ENCODE data around the gene MOAP1. TPM values are rescaled to one million over a fixed set of nuclear protein-coding genes. Genes with fewer than 3 reads are reported as not detected.
A peak's percentile ranks its signal among the peaks of the same experiment; 100 is the strongest.
"Not testable (repeated sequence)": the region's sequence is repeated elsewhere in the genome, so short reads cannot be mapped to it uniquely, and the experiment has no call there.

MOAP1 gene
- total and polyA plus RNA-seq, 3 donors from 2014 or later = 22.4 to 25.5 (median 22.6) TPM

DNA sequence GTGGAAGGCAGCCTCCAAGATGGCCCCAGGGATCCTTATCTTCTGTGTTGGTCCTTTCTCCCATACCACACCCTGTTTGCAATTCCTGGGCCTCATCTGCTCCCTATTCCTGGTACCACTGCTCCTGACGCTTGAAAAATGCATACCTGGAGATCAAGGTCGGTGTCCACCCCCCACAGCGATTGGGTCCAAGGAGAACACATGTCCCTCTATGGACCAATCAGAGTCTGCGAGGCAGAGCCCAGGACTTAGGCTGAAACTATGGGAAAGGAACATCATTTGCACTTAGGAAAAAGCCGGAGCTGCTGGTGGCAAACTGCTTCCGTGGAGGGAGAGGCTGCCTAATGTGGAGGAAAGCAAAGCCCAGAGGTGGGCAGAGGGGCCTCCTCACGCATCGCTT is 35.7 kb downstream of the MOAP1 start:
- H3K27me3 ChIP-seq = no peaks in the 10 kb centered on the region
- no peaks in the 10 kb centered on the region for H3K9me3 ChIP-seq
- DNase-seq = peak; percentile 51
- no peaks in the 10 kb centered on the region for H3K36me3 ChIP-seq (ENCODE audit: low read depth, missing control alignments)
- H3K4me3 ChIP-seq = peak overlapping the region in 1 of 2 donors; percentile 6
- no peak overlapping the region for H3K27ac ChIP-seq
- 80 to 83% methylated on average over 8 of the region's 8 CpGs for WGBS, 2 donors
- TF ChIP-seq POLR2A (IDR thresholded peaks at IDR 0.05) = no peak
- TF ChIP-seq, protein P1, sequence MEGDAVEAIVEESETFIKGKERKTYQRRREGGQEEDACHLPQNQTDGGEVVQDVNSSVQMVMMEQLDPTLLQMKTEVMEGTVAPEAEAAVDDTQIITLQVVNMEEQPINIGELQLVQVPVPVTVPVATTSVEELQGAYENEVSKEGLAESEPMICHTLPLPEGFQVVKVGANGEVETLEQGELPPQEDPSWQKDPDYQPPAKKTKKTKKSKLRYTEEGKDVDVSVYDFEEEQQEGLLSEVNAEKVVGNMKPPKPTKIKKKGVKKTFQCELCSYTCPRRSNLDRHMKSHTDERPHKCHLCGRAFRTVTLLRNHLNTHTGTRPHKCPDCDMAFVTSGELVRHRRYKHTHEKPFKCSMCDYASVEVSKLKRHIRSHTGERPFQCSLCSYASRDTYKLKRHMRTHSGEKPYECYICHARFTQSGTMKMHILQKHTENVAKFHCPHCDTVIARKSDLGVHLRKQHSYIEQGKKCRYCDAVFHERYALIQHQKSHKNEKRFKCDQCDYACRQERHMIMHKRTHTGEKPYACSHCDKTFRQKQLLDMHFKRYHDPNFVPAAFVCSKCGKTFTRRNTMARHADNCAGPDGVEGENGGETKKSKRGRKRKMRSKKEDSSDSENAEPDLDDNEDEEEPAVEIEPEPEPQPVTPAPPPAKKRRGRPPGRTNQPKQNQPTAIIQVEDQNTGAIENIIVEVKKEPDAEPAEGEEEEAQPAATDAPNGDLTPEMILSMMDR (IDR thresholded peaks at IDR 0.05) = no peak
- peaks cover 2% of the 10 kb centered on the region for H3K4me1 ChIP-seq
- intact Hi-C loops (cut with DNase I; ENCODE audit: low total_unique reads) = no loop called here

DNA sequence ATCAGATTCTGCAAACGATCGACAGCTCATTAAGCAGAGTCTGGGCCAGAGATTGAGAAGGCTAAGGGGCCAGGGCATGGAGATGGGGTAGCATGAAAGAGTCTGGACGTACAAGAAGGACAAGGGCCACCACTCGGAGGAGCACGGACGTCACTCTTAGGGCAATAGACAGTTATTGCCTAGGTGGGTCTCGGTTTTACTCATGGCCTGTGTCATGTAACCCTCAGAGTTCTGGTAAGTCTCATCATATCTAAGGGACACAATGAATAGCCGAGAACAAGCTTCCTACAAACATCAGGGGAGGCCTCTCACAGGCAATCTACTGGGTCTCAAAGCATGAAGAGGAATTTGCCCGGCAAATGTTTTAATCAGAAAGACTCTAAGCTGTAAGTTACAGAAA is 38.6 kb downstream of the MOAP1 start:
- no peak overlapping the region for H3K27ac ChIP-seq
- no peaks in the 10 kb centered on the region for H3K27me3 ChIP-seq
- peaks cover 2% of the 10 kb centered on the region for H3K4me1 ChIP-seq
- no peak for DNase-seq
- TF ChIP-seq, protein P1 (IDR thresholded peaks at IDR 0.05) = no peak
- no peak for TF ChIP-seq POLR2A (IDR thresholded peaks at IDR 0.05)
- WGBS, 2 donors = 89 to 90% methylated on average over 9 of the region's 9 CpGs
- intact Hi-C loops (cut with DNase I; ENCODE audit: low total_unique reads) = no loop called here
- H3K36me3 ChIP-seq (ENCODE audit: low read depth, missing control alignments) = no peaks in the 10 kb centered on the region
- no peak overlapping the region for H3K4me3 ChIP-seq
- H3K9me3 ChIP-seq = no peaks in the 10 kb centered on the region

DNA sequence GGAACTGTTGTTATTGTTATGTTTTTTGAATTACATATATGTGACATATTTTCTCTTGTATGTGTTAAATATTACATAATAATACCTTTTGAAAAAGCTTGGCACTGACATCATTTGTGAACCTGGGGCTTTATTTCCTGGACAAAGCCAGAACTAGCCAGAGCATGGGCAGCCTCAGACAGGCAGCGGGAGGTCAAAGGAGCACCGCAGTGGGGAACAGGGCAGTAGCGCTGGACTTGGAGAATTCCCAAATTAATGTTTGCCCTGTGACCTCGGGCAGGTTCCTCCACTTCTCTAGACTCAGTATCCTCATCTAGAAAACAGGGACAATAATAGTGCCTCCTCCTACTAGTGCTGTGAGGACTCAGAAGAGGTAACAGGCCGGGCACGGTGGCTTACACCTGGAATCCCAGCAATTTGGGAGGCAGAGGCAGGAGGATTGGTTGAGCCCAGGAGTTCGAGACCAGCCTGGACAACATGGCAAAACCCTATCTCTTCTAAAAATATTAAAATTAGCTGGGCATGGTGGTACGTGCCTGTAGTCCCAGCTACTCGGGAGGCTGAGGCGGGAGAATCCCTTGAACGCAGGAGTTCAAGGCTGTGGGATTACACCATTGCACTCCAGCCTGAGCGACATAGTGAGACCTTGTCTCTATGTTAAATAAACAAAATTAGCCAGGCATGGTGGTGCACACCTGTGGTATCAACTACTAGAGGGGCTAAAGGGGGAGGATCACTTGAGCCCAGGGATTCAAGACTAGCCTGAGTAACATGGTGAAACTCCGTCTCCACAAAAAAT is 41.6 kb downstream of the MOAP1 start:
- Histone ChIP-seq H3K4me3 (no peak overlapping the region), H3K36me3 (ENCODE audit: low read depth, missing control alignments) (no peaks in the 10 kb centered on the region), H3K27me3 (no peaks in the 10 kb centered on the region), H3K4me1 (no peaks in the 10 kb centered on the region), H3K9me3 (no peaks in the 10 kb centered on the region), H3K27ac (no peak overlapping the region)
- DNase-seq = no peak
- TF ChIP-seq, protein P1 (IDR thresholded peaks at IDR 0.05) = no peak
- TF ChIP-seq POLR2A (IDR thresholded peaks at IDR 0.05) = no peak
- WGBS, 2 donors = 72 to 85% methylated on average over 12 to 13 of the region's 13 CpGs
- intact Hi-C loops (cut with DNase I; ENCODE audit: low total_unique reads) = no loop called here

DNA sequence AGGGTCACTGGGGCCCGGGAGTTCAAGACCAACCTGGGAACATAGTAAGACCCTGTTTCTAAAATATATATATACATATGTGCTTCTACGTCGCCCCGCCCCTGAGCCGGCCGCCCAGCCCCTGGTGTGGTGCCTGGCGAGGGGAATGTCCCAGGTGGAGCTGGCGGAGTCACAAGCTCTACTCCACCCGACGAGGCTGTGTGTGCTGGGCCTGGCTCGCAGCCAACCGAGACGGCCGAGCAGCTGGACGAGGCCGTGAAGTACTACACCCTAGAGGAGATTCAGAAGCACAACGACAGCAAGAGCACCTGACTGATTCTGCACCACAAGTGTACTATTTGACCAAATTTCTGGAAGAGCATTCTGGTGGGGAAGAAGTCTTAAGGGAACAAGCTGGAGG is 46.8 kb downstream of the MOAP1 start:
- intact Hi-C loops (cut with DNase I; ENCODE audit: low total_unique reads) = no loop called here
- DNase-seq = peak; percentile 62
- Histone ChIP-seq H3K4me3 (no peak overlapping the region), H3K9me3 (no peaks in the 10 kb centered on the region), H3K36me3 (ENCODE audit: low read depth, missing control alignments) (no peaks in the 10 kb centered on the region), H3K27ac (no peak overlapping the region), H3K27me3 (no peaks in the 10 kb centered on the region), H3K4me1 (peaks cover under 1% of the 10 kb centered on the region)
- TF ChIP-seq, protein P1 (IDR thresholded peaks at IDR 0.05) = peak in 1 of 3 experiments; percentile 21
- no peak for TF ChIP-seq POLR2A (IDR thresholded peaks at IDR 0.05)
- 45 to 54% methylated on average over 17 of the region's 17 CpGs for WGBS, 2 donors

DNA sequence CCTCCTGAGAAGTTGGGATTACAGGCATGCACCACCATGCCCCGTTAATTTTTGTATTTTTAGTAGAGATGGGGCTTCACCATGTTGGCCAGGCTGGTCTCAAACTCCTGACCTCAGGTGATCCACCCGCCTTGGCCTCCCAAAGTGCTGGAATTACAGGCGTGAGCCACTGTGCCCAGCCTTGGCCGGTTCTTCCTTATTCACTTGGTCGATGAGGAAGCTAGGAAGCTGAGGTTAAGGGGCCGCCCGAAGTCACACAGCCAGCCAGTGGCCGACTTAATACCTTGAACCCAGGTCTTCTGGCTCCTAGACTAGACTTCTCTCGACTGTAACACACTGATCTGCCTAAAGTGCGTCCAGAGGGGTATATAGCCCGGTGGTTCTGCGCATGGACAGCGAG is 48.2 kb downstream of the MOAP1 start:
- H3K4me1 ChIP-seq; H3K27ac ChIP-seq; DNase-seq; H3K36me3 ChIP-seq (ENCODE audit: low read depth, missing control alignments); H3K4me3 ChIP-seq; H3K9me3 ChIP-seq; intact Hi-C loops (cut with DNase I; ENCODE audit: low total_unique reads); H3K27me3 ChIP-seq: not testable (repeated sequence)
- 79 to 92% methylated on average over 7 to 13 of the region's 13 CpGs for WGBS, 2 donors
